ENCODE measurements around the gene PLXNA2.

DNA sequence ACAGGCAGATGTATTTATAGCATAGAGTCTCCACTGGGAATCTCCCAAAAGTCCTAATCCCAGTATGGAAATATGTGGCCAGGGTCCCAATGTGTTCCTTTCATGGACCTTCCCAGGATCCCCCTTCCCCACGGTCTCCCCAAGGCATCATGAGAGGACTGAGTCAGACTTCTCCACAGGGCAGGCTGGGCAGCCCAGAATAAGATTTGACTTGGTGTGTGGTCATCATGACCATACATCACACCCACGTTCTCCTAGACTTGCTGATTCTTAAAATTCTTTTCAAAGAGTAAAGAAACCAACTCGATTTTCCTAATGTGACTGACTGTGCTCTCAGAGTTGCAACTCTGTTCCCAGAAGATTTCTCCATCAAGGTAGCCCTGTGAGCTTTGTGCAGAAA, 239.3 kb downstream of the PLXNA2 start:
- TF ChIP-seq, protein P1, sequence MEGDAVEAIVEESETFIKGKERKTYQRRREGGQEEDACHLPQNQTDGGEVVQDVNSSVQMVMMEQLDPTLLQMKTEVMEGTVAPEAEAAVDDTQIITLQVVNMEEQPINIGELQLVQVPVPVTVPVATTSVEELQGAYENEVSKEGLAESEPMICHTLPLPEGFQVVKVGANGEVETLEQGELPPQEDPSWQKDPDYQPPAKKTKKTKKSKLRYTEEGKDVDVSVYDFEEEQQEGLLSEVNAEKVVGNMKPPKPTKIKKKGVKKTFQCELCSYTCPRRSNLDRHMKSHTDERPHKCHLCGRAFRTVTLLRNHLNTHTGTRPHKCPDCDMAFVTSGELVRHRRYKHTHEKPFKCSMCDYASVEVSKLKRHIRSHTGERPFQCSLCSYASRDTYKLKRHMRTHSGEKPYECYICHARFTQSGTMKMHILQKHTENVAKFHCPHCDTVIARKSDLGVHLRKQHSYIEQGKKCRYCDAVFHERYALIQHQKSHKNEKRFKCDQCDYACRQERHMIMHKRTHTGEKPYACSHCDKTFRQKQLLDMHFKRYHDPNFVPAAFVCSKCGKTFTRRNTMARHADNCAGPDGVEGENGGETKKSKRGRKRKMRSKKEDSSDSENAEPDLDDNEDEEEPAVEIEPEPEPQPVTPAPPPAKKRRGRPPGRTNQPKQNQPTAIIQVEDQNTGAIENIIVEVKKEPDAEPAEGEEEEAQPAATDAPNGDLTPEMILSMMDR (IDR thresholded peaks at IDR 0.05): no peak
- TF ChIP-seq POLR2A (IDR thresholded peaks at IDR 0.05): no peak

All from body of pancreas (tissue), 4 donors.